ENCODE results near the gene SUMO2.
"Not testable (repeated sequence)": the region's sequence is repeated elsewhere in the genome, so short reads cannot be mapped to it uniquely, and the experiment has no call there.

SUMO2 gene

DNA sequence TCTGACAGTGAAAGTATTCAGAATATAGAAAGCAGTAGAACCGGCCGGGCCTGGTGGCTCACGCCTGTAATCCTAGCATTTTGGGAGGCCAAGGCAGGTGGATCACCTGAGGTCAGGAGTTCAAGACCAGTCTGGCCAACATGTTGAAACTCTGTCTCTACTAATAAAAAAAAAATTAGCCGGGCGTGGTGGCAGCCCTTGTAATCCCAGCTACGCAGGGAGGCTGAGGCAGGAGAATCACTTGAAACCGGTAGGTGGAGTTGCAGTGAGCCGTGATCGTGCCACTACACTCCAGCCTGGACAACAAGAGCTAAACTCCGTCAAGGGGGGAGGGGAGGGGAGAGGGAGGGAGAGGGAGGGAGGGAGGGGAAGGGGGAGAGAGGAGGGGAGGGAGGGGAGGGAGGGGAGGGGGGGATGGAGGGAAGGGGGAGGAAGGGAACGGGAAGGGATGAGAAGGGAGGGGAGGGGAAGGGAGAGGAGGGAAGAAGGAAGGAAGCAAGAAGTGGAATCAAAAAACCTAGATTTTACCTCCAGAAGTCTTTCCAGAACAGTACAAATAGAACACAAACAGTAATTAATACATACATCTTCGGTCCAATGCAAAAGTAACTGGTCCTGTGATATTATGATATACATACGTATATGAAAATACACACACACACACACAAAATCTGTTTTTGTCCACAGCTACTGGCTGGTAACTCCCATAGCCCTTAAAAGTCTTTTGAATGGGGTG lies 40.4 kb downstream of the SUMO2 start:
- DNase-seq = no peak

DNA sequence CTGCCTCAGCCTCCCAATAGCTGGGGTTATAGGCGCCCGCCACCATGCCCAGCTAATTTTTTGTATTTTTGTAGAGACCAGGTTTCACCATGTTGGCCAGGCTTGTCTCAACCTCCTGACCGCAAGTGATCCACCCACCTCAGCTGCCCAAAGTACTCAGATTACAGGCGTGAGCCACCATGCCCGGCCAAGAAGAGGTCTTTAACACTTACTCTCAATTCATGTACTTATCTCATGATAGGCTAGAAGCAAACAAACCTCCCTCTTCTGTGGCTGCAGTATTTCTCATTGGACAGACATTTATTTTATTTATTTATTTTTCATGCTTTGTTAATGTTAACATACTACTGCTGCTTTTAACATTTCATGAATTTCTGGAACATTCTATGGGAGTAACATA lies 44.2 kb downstream of the SUMO2 start:
- no peak for DNase-seq

DNA sequence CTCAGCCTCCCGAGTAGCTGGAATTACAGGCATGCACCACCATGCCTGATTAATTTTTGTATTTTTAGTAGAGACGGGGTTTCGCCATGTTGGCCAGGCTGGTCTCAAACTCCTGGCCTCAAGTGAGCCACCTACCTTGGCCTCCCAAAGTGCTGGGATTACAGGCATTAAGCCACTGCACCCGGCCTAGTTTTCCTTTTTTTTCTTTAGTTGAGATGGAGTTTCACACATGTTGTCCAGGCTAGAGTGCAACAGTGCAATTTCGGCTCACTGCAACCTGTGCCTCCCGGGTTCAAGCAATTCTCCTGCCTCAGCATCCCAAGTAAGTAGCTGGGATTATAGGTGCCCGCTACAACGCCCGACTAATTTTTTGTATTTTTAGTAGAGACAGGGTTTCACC lies 45.0 kb downstream of the SUMO2 start:
- DNase-seq = not testable (repeated sequence)

DNA sequence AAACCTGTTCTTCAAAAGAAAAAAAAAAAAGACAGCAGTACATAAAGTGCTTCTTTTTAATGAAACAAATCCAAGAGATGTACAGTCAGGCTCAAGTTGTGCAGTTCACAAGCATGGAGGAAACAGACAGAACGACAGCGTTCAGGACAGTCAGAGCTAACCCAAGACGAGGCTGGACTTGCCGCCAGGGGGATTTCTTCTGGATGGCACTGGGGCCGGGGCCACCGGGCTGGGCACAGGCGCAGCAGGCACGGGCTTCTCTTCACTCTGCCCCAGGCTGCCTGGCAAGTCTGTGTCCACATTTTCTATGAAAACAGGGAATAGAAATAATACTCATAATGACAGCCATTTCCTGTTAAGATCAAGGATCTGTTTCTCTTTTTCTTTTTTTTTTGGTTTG lies 46.8 kb downstream of the SUMO2 start:
- DNase-seq = no peak

DNA sequence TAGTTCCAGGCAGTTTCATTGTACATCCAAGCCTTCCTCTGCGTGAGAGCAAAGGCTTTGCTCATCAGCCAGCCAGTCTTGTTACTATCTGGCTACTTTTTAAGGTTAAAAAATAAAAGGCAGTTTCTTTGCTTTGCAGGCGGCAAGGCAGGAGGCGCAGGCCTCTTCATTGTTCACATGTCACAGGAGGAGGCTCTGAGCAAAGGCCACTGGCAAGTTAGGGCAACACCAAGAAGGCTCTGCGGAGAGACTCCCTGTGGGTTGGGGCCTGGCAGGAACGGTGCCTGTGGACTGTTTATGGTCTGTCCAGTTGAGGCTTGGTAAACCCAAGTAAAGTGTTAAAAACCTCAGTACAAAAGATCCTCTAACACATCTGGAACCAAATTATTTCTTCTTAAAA lies 47.3 kb downstream of the SUMO2 start:
- no peak for DNase-seq

DNA sequence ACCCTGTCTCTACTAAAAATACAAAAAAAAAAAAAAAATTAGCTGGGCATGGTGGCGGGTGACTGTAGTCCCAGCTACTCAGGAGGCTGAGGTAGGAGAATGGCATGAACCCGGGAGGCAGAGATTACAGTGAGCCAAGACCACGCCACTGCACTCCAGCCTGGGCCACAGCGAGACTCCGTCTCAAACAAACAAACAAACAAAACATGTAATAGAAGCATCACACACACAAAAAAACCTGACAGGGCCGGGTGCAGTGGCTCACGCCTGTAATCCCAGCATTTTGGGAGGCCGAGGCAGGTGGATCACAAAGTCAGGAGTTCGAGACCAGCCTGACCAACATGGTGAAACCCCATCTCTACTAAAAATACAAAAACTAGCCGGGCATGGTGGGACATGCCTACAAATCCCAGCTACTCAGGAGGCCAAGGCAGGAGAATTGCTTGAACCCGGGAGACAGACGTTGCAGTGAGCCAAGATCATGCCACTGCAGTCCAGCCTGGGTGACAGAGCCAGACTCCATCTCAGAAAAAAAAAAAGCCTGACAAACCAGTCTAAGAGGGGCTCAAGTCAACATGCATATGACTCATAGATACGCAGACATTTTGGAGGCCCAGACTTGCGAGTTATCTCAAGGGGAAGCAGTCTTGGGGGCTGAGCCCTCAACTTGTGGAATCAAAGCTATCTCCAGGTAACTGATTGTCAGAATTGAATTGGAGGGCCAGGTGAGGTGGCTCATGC lies 49.0 kb downstream of the SUMO2 start:
- not testable (repeated sequence) for DNase-seq

DNA sequence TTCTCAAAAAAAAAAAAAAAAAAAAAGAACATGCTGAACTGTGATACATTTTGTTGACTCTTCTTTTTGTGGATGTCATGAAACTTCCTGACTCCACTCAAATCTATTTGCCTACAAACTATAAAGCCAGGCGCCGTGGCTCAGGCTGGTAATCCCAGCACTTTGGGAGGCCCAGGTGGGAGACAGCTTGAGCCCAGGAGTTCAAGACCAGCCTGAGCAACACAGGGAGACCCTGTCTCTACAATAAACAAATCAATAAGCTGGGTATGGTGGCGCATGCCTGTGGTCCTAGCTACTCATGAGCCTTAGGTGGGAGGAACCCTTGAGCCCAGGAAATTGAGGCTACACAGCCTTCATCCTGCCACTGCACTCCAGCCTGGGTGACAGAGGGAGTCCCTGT lies 49.8 kb downstream of the SUMO2 start:
- no peak for DNase-seq

- not testable (repeated sequence) for DNase-seq
Observed at GRCh38 chr17:75132018-75133000, 50.5 kb downstream of the SUMO2 start.

- DNase-seq = peak; percentile 91
Observed at GRCh38 chr17:75131278-75132017, 51.3 kb downstream of the SUMO2 start, which contains the start of gene NT5C. Gene NT5C (minus strand): TSS chr17:75131742. CDS start chr17:75131707, 35 bp downstream.

DNA sequence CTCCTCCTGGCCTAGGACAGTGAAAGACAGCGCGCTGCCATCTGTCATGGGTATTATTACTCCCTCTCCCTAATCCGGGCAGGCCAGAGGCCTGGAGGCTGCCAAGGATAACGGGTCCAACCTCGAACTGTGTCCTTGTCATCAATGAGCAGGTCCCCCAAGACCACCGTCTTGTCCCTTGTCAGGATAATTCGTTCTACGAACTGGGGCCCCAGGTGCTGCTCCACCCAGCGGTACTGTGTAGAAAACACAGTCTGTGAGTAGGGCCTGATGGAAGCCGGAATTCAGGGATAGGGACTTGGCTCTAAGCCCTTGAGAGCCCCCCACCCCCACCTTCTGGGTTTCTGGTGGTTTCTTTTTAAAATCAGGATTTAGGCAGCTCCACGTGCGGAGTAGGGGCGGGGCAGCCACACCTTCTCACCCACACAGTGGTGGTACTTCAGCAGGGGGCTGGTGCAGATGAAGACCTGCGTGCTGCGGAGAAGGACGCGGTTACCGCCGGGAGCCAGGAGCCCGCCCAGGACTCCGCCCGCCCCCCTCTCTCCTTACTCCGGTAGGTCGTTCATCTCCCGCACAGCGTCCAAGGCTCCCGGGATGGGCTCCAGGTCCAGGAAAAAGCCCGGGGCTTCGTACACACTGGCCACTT lies 52.0 kb downstream of the SUMO2 start:
- DNase-seq = no peak

- no peak for DNase-seq
Observed at GRCh38 chr17:75130059-75130631, 52.6 kb downstream of the SUMO2 start.

DNA sequence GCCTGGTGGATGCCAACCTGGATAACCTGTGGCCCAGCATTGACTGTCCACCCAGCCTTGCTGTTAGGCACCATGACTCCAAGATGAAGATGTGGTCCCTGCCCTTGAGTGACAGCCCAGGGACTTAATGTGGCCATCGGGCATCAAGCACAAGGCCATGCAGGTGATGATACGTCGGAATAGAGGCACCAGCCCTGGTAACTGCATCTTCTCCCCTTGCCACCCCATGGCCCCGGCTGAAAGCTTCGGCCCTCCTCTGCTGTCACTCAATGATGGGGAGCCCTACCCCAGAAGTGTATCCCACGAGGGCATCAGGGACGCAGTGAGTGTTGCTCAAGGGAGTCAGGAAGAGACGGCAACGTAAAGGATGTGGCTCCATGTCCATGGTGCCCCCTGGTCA lies 53.2 kb downstream of the SUMO2 start:
- no peak for DNase-seq

- no peak for DNase-seq
Observed at GRCh38 chr17:75128694-75129505, 53.9 kb downstream of the SUMO2 start.

GRCh38 chr17:75127936-75128335 lies 54.8 kb downstream of the SUMO2 start:
- DNase-seq = not testable (repeated sequence)

- DNase-seq = no peak
Observed at GRCh38 chr17:75126954-75127353, 55.8 kb downstream of the SUMO2 start.

DNA sequence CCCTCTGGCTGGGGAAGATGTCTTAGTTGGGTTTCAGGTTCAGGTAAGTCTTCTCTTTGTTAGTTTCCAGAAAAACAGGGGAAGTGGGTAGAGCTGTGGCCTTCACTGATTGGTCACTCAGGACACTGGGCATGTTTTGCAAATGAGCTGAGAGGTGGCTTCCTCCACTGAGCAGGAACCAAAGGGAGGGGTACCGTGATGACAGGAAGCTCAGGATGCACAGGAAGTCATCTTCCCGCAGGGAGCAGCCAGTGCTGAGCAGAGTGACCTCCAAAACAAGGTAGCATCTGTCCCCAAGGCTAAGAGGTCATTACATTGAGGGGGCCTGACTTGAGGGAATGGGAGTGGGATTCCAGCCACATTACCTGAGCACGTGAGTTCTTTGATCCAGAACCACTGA lies 56.8 kb downstream of the SUMO2 start:
- DNase-seq = no peak

DNA sequence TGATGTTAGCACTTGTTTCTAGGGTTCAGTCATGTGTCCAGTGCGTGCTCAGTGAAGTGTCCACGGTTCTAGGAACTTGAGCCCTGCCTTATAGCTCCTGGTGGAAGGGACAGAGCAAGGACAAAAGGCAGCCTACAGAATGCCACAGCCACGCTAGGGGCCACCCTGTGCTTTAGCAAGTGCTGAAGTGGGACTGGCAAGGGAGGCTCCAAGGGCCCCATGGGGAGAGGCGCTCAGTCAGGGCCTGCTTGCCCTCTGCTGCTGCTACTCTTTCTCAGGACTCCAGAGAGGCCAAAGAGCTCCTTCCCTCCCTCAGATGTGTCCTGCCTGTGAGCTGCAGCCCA lies 58.0 kb downstream of the SUMO2 start:
- no peak for DNase-seq

- DNase-seq = peak; percentile 62
Observed at GRCh38 chr17:75124041-75124818, 58.5 kb downstream of the SUMO2 start.

DNA sequence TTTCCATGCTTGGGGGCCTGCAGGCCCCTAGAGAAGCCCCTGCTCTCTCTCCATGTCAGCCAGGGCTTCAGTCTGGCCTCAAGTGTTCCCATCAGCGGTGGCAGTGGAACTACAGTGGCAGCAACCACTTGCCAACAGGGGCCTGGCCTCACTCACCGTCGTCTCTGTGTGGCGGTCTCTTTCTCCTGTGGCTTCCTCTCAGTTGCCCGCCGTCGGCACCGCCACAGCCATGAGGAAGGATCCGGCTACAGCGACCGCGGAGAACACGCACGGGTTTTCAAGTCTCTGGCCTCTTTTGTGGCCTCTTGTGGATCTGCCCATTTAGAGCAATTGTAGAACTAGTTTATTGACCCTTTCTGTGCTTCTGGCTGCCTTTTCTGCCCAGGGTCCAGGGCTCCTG lies 64.5 kb downstream of the SUMO2 start:
- DNase-seq = no peak

GRCh38 chr17:75116737-75117136 lies 66.0 kb downstream of the SUMO2 start:
- no peak for DNase-seq

Data from NCI-H774 (cell line).